NCI-H748 (cell line): Measurements from ENCODE around the gene SCYGR3.

Experiments used
- DNase-seq: peaks from one replicate; lab custom pipeline; 2025; ENCODE audit not compliant: unreplicated experiment; lab: John Stamatoyannopoulos, UW

SCYGR3 gene

GRCh38 chr2:227566012-227566411 lies 48.6 kb downstream of the SCYGR3 start:
- DNase-seq = no peak

DNA sequence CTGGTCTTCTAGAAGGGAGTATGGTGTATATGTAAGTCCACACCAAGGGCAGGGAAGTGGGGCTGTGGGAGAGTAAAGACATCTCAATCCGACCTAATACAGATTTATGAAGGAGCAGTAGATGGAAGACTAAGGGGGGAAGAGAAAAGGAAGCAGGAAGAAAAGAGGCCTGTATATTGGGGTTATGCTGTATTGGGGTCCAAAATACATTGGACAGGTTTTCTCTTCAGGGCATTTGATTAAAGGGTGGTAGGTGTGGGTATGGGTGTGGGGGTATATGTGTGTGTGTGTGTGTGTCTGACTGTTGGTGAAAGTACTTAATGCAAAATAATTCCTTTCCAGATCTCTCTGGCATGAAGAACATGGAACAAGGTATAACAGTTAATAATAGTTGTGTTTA lies 49.6 kb downstream of the SCYGR3 start:
- DNase-seq = no peak
